GM13977 (cell line): ENCODE measurements around the gene KDM4E.

Experiments
- DNase-seq: peaks from one replicate; pipeline ENCODE4 v3.0.0; 2012; ENCODE audit warnings: low spot score
- CTCF ChIP-seq: IDR thresholded peaks from 2 replicates; pipeline ENCODE4 v1.5.1; 2012; ENCODE audit warnings: mild to moderate bottlenecking, control low read depth; ENCODE audit not compliant: insufficient read depth; ENCODE audit errors: extremely low read depth, missing control alignments
- in situ Hi-C: fragments of 300-500 bp; cut with MboI; formaldehyde crosslinking; loops from one replicate; pipeline ENCODE4 v1.12.0; 2022; ENCODE audit warnings: low sequenced_read_pairs, low pct_unique_long_range_greater_than_20kb, mixed read lengths, inconsistent platforms; ENCODE audit not compliant: unreplicated experiment

Gene KDM4E

DNA sequence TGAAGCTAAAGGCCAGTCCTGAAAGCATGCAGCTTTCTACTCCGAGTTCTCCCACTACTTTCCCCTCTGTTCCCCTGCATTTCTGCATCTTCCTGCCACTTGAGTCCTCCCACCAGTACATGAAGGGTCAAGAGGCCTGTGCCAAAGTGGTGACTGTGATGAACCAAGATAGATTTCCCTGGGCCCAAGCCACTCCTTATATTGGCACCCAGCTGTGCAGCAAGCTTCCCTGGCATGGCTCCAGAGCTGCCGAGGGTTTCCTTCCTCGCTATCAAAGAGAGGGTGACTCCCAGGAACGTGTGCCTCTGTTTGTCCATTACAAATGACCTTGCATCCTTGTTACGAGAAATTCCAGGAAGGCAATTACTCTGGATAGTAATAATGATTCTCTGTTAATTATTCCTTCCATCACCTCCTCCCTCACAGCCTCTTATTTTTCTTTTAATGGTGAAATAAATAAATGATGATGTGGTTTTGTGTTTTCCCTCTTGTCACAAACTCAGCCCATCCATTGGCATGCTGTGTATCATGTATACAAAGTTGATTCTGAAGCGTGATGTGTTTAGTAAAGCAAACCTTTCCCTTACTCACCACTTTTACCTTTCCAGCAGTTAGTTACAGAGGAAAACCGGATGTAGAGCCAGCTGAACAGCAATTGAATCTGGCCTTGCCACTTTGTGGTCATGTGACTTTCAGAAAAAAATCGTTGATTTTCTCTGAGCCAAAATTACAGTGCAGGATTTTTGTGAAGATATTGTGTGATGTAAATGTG, 49.9 kb downstream of the KDM4E start:
- in situ Hi-C loops, result loop anchor here (10.0 kb wide), 1 partner anchor 60 kb away; no protein-coding TSS in a partner anchor
- TF ChIP-seq CTCF, result no peak
- DNase-seq, result no peak

- DNase-seq, result no peak
- in situ Hi-C loops, result loop anchor here (10.0 kb wide), 1 partner anchor 58 kb away; no protein-coding TSS in a partner anchor
- TF ChIP-seq CTCF, result no peak
These were observed 51.4 kb downstream of the KDM4E start for GRCh38 chr11:95076416-95076815.

DNA sequence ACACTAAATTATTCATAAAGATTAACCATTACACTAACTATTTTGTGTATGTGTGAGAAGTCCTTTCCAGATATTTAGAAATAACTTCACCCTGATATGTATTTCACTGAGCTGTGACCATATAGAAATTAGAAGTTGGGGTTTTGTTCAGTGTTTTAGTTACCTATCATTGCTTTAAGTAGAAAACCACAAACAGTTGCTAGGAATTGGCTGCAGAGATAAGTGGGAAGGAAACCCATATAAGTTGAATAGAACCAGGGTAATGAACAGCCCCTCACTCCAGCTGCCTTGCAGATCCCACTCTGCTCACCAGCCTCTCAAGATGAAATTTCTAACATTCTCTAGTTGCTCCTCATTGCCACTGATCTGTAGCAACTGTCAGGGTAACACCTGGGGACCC, 51.9 kb downstream of the KDM4E start:
- TF ChIP-seq CTCF, result no peak
- in situ Hi-C loops, result loop anchor here (10.0 kb wide), 1 partner anchor 58 kb away; no protein-coding TSS in a partner anchor
- DNase-seq, result no peak
